Fibroblast of the aortic adventitia (primary cell): ENCODE measurements around the gene C16orf96. TPM values are rescaled to one million over a fixed set of nuclear protein-coding genes. Genes with fewer than 3 reads are reported as not detected.
A peak's percentile ranks its signal among the peaks of the same experiment; 100 is the strongest.

Experiments used
- DNase-seq: peaks from one replicate; pipeline ENCODE4 v3.0.0-alpha.2; 2010; ENCODE audit warnings: low read depth
- H3K4me3 ChIP-seq: 2 replicates; pipeline ENCODE4 v1.5.1; 2011; ENCODE audit warnings: low read depth, mild to moderate bottlenecking, control low read depth, low read length, moderate library complexity
- CTCF ChIP-seq: IDR thresholded peaks from 2 replicates; pipeline ENCODE4 v1.5.1; 2011; ENCODE audit warnings: mild to moderate bottlenecking, low read length, control low read depth, inconsistent platforms; ENCODE audit not compliant: insufficient read depth
- total RNA-seq: library from RNA; depleted of rRNA; stranded (reverse); fragments of >200 nt; gene quantifications from 2 replicates; pipeline ENCODE4 v1.2.3, GENCODE V29; 2012; ENCODE audit warnings: low replicate concordance

The C16orf96 gene
- total RNA-seq, 1 donor: under 0.01 TPM

GRCh38 chr16:4615384-4616046, 59.4 kb downstream of the C16orf96 start:
- no peak for DNase-seq

GRCh38 chr16:4616047-4616811, 60.1 kb downstream of the C16orf96 start:
- peak overlapping the region; percentile 74 for H3K4me3 ChIP-seq
- TF ChIP-seq CTCF: peak; percentile 41
- DNase-seq: peak; percentile 100

More at GRCh38 chr16:4615384-4616046, 59.4 kb downstream of the C16orf96 start:
- TF ChIP-seq CTCF: no peak
- peak overlapping the region; percentile 83 for H3K4me3 ChIP-seq

DNA sequence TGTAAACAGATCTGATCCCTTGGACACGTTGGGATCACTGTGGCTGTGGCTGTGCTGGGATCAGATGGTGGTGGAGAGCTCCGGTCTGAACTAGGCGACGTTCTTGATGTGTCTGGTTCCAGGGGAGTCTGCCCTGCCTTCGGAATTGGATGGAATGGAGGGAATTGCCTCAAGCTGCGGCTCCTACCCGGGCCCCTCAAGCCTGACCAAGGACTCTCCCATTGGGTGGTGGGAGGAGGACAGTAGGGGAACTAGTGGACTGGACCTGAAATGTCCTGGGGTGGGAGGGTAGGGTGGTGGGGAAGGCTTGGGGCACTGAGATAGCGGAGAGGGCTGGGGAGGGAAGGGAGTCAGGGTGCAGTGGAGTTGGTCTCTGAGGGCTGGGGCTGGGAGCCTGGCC, 61.7 kb downstream of the C16orf96 start:
- no peak for DNase-seq
- no peak for TF ChIP-seq CTCF
- H3K4me3 ChIP-seq: no peak overlapping the region

- no peak for TF ChIP-seq CTCF
- H3K4me3 ChIP-seq: no peak overlapping the region
- no peak for DNase-seq
These were observed 62.7 kb downstream of the C16orf96 start for GRCh38 chr16:4618645-4619418.

- DNase-seq: no peak
- no peak for TF ChIP-seq CTCF
- H3K4me3 ChIP-seq: no peak overlapping the region
These were observed 67.5 kb downstream of the C16orf96 start for GRCh38 chr16:4623593-4623992.

DNA sequence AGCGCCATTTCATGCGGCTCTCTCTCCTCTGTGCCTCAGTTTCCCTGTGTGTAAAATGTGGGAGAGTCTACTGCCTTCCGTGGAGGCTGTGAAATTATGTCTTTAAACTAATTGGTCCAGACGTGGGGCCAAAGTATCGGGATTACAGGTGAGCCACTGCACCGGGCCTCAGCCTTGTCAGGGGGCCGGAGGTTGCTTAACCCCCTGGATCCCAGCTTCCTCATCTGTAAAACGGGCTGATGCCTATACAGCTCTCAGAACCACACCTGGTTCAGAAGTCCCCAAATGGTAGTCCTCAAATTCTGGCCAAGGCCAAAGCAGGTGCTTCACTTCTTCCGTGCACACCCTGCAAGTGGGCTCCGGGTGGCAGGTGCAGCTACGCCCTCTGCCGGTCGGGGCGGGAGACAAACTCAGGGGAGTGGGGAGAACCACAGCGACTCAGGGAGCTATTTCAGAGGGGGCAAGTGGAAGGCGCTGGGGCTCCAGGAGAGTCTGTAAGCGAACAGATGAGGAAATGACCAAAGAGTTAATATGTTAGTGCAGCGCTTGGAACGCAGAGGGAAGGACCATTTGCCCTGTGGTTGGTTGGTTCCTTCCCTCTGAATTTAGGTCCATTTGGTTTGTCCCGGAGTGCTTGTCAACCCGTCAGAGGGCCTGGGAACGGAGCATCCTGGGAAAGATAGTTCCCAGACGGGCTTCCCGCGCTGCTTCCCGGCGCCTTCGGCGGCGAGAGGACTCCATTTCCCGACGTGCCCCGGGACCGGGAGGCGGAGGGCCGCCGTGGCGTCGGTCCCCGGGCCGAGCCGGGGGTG, 68.1 kb downstream of the C16orf96 start, which contains the start of gene MGRN1:
TSS of gene MGRN1 (plus strand) at position 812 of the 812 bp plus-strand sequence. CDS start 135 bp downstream, outside the sequence.
- peak; percentile 93 for TF ChIP-seq CTCF
- DNase-seq: peak; percentile 99
- H3K4me3 ChIP-seq: peak within 1 kb of the TSS; percentile 87
